ENCODE results near the gene FFAR1. TPM values are rescaled to one million over a fixed set of nuclear protein-coding genes. Genes with fewer than 3 reads are reported as not detected.

The FFAR1 gene
- total and polyA plus RNA-seq, 7 experiments from 2014 or later, result 0.10 to 1.3 (median 0.24) TPM; not detected in 4

DNA sequence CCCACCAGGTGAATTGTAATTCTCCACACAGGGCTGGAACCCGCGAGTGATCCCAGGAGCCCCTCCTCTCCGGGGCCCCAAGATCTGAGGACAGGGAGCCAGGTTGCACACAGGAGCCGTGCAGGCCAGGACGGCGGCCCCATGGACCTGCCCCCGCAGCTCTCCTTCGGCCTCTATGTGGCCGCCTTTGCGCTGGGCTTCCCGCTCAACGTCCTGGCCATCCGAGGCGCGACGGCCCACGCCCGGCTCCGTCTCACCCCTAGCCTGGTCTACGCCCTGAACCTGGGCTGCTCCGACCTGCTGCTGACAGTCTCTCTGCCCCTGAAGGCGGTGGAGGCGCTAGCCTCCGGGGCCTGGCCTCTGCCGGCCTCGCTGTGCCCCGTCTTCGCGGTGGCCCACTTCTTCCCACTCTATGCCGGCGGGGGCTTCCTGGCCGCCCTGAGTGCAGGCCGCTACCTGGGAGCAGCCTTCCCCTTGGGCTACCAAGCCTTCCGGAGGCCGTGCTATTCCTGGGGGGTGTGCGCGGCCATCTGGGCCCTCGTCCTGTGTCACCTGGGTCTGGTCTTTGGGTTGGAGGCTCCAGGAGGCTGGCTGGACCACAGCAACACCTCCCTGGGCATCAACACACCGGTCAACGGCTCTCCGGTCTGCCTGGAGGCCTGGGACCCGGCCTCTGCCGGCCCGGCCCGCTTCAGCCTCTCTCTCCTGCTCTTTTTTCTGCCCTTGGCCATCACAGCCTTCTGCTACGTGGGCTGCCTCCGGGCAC, 3.9 kb downstream of the FFAR1 start:
- Histone ChIP-seq H3K36me3 (ENCODE audit: control insufficient read depth in 2 of 3, insufficient read depth in 3 of 3, low read length in 3 of 3) (no peaks in the 10 kb centered on the region), H3K27me3 (ENCODE audit: control insufficient read depth in 2 of 2, insufficient read depth in 2 of 2, low read length in 2 of 2) (no peaks in the 10 kb centered on the region), H3K27ac (ENCODE audit: low read depth, low read length) (no peak overlapping the region), H3K4me1 (ENCODE audit: control insufficient read depth in 2 of 2, insufficient read depth in 2 of 2, low read length in 2 of 2) (peaks cover 14 to 19% of the 10 kb centered on the region in 2 donors), H3K4me3 (ENCODE audit: low read length) (no peak overlapping the region), H3K9me3 (ENCODE audit: control insufficient read depth in 2 of 3, low read length in 3 of 3) (no peaks in the 10 kb centered on the region)
- ChIA-PET POLR2A (interaction anchor here (0.6 kb wide), 1 partner anchor 70 kb away, joined by 3 read pairs; no protein-coding TSS in a partner anchor), CTCF (interaction anchor here (0.7 to 3.6 kb wide), 4 partner anchors 111 to 143 kb away, joined by 3 to 37 read pairs (median 9); no protein-coding TSS in a partner anchor)
- Mint-ChIP-seq H3K36me3 (no peaks in the 10 kb centered on the region), H3K9me3 (peaks cover 0 to 2% (median 0%) of the 10 kb centered on the region in 11 donors), H3K4me3 (no peak overlapping the region), H3K27ac (no peak overlapping the region), H3K4me1 (peaks cover 16 to 32% (median 20%) of the 10 kb centered on the region in 7 donors), H3K27me3 (peaks cover 0 to 6% (median 0%) of the 10 kb centered on the region in 5 donors)
- ATAC-seq, result no peak
- DNase-seq, result no peak
- intact Hi-C loops (cut with micrococcal nuclease), result loop anchor here (1.0 to 2.0 kb wide), 4 partner anchors 115 to 365 kb away; no protein-coding TSS in a partner anchor

DNA sequence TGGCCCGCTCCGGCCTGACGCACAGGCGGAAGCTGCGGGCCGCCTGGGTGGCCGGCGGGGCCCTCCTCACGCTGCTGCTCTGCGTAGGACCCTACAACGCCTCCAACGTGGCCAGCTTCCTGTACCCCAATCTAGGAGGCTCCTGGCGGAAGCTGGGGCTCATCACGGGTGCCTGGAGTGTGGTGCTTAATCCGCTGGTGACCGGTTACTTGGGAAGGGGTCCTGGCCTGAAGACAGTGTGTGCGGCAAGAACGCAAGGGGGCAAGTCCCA, 4.4 kb downstream of the FFAR1 start:
- Mint-ChIP-seq H3K4me3 (no peak overlapping the region), H3K9me3 (no peaks in the 10 kb centered on the region), H3K27ac (no peak overlapping the region), H3K4me1 (peaks cover 10 to 27% (median 15%) of the 10 kb centered on the region in 7 donors), H3K27me3 (peaks cover 0 to 1% (median 0%) of the 10 kb centered on the region in 5 donors), H3K36me3 (no peaks in the 10 kb centered on the region)
- H3K27ac ChIP-seq (ENCODE audit: low read depth, low read length), result no peak overlapping the region
- CTCF ChIA-PET, result interaction anchor here (0.6 to 3.6 kb wide), 7 partner anchors 19 to 143 kb away, joined by 3 to 37 read pairs (median 4); no protein-coding TSS in a partner anchor
- no peaks in the 10 kb centered on the region for H3K27me3 ChIP-seq (ENCODE audit: control insufficient read depth in 2 of 2, insufficient read depth in 2 of 2, low read length in 2 of 2)
- DNase-seq, result no peak
- POLR2A ChIA-PET, result no interaction called here
- ATAC-seq, result no peak
- H3K4me3 ChIP-seq (ENCODE audit: low read length), result no peak overlapping the region
- intact Hi-C loops (cut with micrococcal nuclease), result loop anchor here (1.0 to 2.0 kb wide), 4 partner anchors 116 to 365 kb away; no protein-coding TSS in a partner anchor
- no peaks in the 10 kb centered on the region for H3K9me3 ChIP-seq (ENCODE audit: control insufficient read depth in 2 of 3, low read length in 3 of 3)
- H3K36me3 ChIP-seq (ENCODE audit: control insufficient read depth in 2 of 3, insufficient read depth in 3 of 3, low read length in 3 of 3), result no peaks in the 10 kb centered on the region
- H3K4me1 ChIP-seq (ENCODE audit: control insufficient read depth in 2 of 2, insufficient read depth in 2 of 2, low read length in 2 of 2), result peaks cover 9 to 14% of the 10 kb centered on the region in 2 donors

- H3K4me1 Mint-ChIP-seq, result peaks cover 9 to 22% (median 12%) of the 10 kb centered on the region in 7 donors
- Histone ChIP-seq H3K4me3 (ENCODE audit: low read length) (no peak overlapping the region), H3K27me3 (ENCODE audit: control insufficient read depth in 2 of 2, insufficient read depth in 2 of 2, low read length in 2 of 2) (no peaks in the 10 kb centered on the region), H3K27ac (ENCODE audit: low read depth, low read length) (no peak overlapping the region), H3K36me3 (ENCODE audit: control insufficient read depth in 2 of 3, insufficient read depth in 3 of 3, low read length in 3 of 3) (no peaks in the 10 kb centered on the region), H3K4me1 (ENCODE audit: control insufficient read depth in 2 of 2, insufficient read depth in 2 of 2, low read length in 2 of 2) (peaks cover 3 to 8% of the 10 kb centered on the region in 2 donors), H3K9me3 (ENCODE audit: control insufficient read depth in 2 of 3, low read length in 3 of 3) (no peaks in the 10 kb centered on the region)
- peak; percentile 85 for ATAC-seq
- no peaks in the 10 kb centered on the region for H3K36me3 Mint-ChIP-seq
- DNase-seq, result peak in 8 of 9 donors; percentile 50 to 73 (median 66)
- H3K4me3 Mint-ChIP-seq, result peak overlapping the region in 2 of 10 donors; percentile 16 to 21
- no peaks in the 10 kb centered on the region for H3K27me3 Mint-ChIP-seq
- intact Hi-C loops (cut with micrococcal nuclease), result loop anchor here (1.0 to 2.0 kb wide), 4 partner anchors 116 to 364 kb away; no protein-coding TSS in a partner anchor
- peak overlapping the region in 1 of 9 donors; percentile 54 for H3K27ac Mint-ChIP-seq
- CTCF ChIA-PET, result interaction anchor here (0.6 to 3.6 kb wide), 17 partner anchors 9 to 211 kb away, joined by 3 to 37 read pairs (median 4); no protein-coding TSS in a partner anchor
- POLR2A ChIA-PET, result interaction anchor here (1.4 kb wide), 1 partner anchor 110 kb away, joined by 5 read pairs; no protein-coding TSS in a partner anchor
- no peaks in the 10 kb centered on the region for H3K9me3 Mint-ChIP-seq
Observed at GRCh38 chr19:35352448-35353304, 5.0 kb downstream of the FFAR1 start.

- Histone ChIP-seq H3K27me3 (ENCODE audit: control insufficient read depth in 2 of 2, insufficient read depth in 2 of 2, low read length in 2 of 2) (no peaks in the 10 kb centered on the region), H3K9me3 (ENCODE audit: control insufficient read depth in 2 of 3, low read length in 3 of 3) (no peaks in the 10 kb centered on the region), H3K4me3 (ENCODE audit: low read length) (no peak overlapping the region), H3K4me1 (ENCODE audit: control insufficient read depth in 2 of 2, insufficient read depth in 2 of 2, low read length in 2 of 2) (peaks cover 0 to 5% of the 10 kb centered on the region in 2 donors), H3K27ac (ENCODE audit: low read depth, low read length) (no peak overlapping the region), H3K36me3 (ENCODE audit: control insufficient read depth in 2 of 3, insufficient read depth in 3 of 3, low read length in 3 of 3) (no peaks in the 10 kb centered on the region)
- Mint-ChIP-seq H3K27me3 (peaks cover 0 to 5% (median 0%) of the 10 kb centered on the region in 5 donors), H3K9me3 (no peaks in the 10 kb centered on the region), H3K36me3 (no peaks in the 10 kb centered on the region), H3K27ac (no peak overlapping the region), H3K4me3 (no peak overlapping the region), H3K4me1 (peaks cover 12 to 21% (median 14%) of the 10 kb centered on the region in 7 donors)
- ATAC-seq, result peak; percentile 56
- ChIA-PET CTCF (interaction anchor here (0.9 to 3.6 kb wide), 13 partner anchors 28 to 212 kb away, joined by 3 to 37 read pairs (median 4); no protein-coding TSS in a partner anchor), POLR2A (interaction anchor here (1.4 kb wide), 1 partner anchor 109 kb away, joined by 5 read pairs; no protein-coding TSS in a partner anchor)
- intact Hi-C loops (cut with micrococcal nuclease), result loop anchor here in 1 of 2 donors (2.0 kb wide), 1 partner anchor 363 kb away; no protein-coding TSS in a partner anchor
- DNase-seq, result no peak
Observed at GRCh38 chr19:35353635-35354034, 5.9 kb downstream of the FFAR1 start.

DNA sequence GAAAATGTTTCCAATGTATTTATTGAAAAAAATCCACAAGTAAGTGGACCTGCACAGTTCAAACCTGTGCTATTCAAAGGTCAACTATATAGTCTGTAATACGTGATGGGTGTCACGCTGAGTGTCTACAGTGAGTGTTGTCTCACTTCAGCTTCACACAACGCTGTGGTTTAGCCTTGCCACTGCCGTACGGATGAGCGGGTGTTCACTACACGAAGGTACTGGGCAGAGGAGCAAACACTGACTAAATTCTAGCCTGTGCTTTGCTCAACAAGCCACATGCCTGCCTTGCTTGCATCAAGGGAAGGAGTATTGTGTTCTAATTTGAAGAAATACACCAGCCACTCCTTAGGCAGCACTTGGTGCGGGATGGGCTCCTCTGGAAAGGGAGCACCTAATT, 7.2 kb downstream of the FFAR1 start:
- Mint-ChIP-seq H3K4me1 (peaks cover 12 to 17% (median 13%) of the 10 kb centered on the region in 7 donors), H3K27me3 (peaks cover 0 to 5% (median 0%) of the 10 kb centered on the region in 5 donors), H3K4me3 (no peak overlapping the region), H3K27ac (no peak overlapping the region), H3K36me3 (no peaks in the 10 kb centered on the region), H3K9me3 (no peaks in the 10 kb centered on the region)
- H3K4me1 ChIP-seq (ENCODE audit: control insufficient read depth in 2 of 2, insufficient read depth in 2 of 2, low read length in 2 of 2), result peaks cover 0 to 5% of the 10 kb centered on the region in 2 donors
- H3K4me3 ChIP-seq (ENCODE audit: low read length), result no peak overlapping the region
- intact Hi-C loops (cut with micrococcal nuclease), result no loop called here
- no peaks in the 10 kb centered on the region for H3K27me3 ChIP-seq (ENCODE audit: control insufficient read depth in 2 of 2, insufficient read depth in 2 of 2, low read length in 2 of 2)
- H3K9me3 ChIP-seq (ENCODE audit: control insufficient read depth in 2 of 3, low read length in 3 of 3), result no peaks in the 10 kb centered on the region
- DNase-seq (no peak), ATAC-seq (no peak)
- ChIA-PET POLR2A (interaction anchor here (0.6 to 1.0 kb wide), 2 partner anchors 109 to 111 kb away, joined by 3 read pairs; no protein-coding TSS in a partner anchor), CTCF (interaction anchor here (0.7 to 3.6 kb wide), 4 partner anchors 111 to 146 kb away, joined by 3 to 37 read pairs (median 6); no protein-coding TSS in a partner anchor)
- no peaks in the 10 kb centered on the region for H3K36me3 ChIP-seq (ENCODE audit: control insufficient read depth in 2 of 3, insufficient read depth in 3 of 3, low read length in 3 of 3)
- H3K27ac ChIP-seq (ENCODE audit: low read depth, low read length), result no peak overlapping the region

All from naive thymus-derived CD4-positive, alpha-beta T cell (primary cell).